ENCODE data around the gene TAF3.

The TAF3 gene

DNA sequence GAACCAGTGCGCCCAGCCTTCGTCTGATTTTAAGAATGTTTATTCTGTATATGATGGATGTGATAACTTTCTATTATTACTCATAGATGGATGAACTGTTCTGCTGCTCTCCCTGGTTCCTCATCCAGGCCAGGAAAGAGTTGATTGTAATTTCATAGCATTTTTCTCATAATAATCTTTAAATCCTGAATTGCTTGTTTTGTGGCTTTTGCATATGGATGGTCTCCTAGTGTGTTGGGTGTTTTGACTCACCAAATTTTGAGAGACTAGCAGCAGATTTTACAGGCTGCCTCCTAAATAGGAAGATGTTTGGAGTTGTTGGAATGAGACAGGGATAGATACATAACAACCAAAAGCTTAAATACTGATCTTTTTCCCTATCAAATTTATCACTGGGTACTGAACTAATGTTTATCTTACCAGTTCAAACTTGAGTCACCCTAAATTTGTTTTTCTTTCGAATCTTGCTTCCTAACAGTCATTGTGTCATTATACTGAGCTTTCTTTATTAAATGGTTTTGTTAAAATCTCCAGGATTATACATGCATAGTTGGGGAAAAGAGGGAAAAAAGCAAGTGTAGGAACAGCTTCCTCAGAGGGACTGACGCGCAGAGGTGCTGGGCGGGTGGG lies 130.2 kb downstream of the TAF3 start:
- no peak for TF ChIP-seq ZNF274 (IDR thresholded peaks at IDR 0.05; ENCODE audit: low read depth, low read length)
- H3K4me3 ChIP-seq (ENCODE audit: low read length): no peak overlapping the region

GRCh38 chr10:7950981-7951847 lies 132.9 kb downstream of the TAF3 start:
- no peak overlapping the region for H3K4me3 ChIP-seq (ENCODE audit: low read length)
- no peak for TF ChIP-seq ZNF274 (IDR thresholded peaks at IDR 0.05; ENCODE audit: low read depth, low read length)

GRCh38 chr10:7952266-7952665 lies 134.0 kb downstream of the TAF3 start:
- H3K4me3 ChIP-seq (ENCODE audit: low read length): no peak overlapping the region
- no peak for TF ChIP-seq ZNF274 (IDR thresholded peaks at IDR 0.05; ENCODE audit: low read depth, low read length)

GRCh38 chr10:7953447-7953846 lies 135.1 kb downstream of the TAF3 start:
- H3K4me3 ChIP-seq (ENCODE audit: low read length): no peak overlapping the region
- no peak for TF ChIP-seq ZNF274 (IDR thresholded peaks at IDR 0.05; ENCODE audit: low read depth, low read length)

DNA sequence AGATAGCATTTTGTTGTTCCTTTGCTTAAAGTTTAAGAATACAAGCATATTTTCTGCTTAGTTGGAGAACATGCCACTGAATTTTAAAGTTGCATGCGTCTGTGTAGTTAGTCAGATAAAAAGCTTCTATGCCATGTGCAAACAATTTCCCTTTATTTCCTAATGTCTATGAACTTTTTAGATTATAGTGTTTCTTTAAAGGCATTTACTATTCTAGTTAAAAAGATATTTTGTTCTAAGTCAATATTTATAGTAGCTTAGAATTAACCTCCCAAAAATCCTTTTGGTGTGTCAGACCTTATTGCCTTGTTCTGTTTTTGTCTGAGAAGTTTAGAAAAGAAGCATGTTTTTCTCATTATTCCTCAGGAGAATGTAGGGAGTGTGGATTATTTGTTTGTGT lies 137.1 kb downstream of the TAF3 start:
- H3K4me3 ChIP-seq (ENCODE audit: low read length): no peak overlapping the region
- no peak for TF ChIP-seq ZNF274 (IDR thresholded peaks at IDR 0.05; ENCODE audit: low read depth, low read length)

- TF ChIP-seq ZNF274 (IDR thresholded peaks at IDR 0.05; ENCODE audit: low read depth, low read length): no peak
- no peak overlapping the region for H3K4me3 ChIP-seq (ENCODE audit: low read length)
These were observed 138.2 kb downstream of the TAF3 start for GRCh38 chr10:7956508-7956907.

- no peak for TF ChIP-seq ZNF274 (IDR thresholded peaks at IDR 0.05; ENCODE audit: low read depth, low read length)
- H3K4me3 ChIP-seq (ENCODE audit: low read length): no peak overlapping the region
These were observed 139.3 kb downstream of the TAF3 start for GRCh38 chr10:7957591-7957990.

DNA sequence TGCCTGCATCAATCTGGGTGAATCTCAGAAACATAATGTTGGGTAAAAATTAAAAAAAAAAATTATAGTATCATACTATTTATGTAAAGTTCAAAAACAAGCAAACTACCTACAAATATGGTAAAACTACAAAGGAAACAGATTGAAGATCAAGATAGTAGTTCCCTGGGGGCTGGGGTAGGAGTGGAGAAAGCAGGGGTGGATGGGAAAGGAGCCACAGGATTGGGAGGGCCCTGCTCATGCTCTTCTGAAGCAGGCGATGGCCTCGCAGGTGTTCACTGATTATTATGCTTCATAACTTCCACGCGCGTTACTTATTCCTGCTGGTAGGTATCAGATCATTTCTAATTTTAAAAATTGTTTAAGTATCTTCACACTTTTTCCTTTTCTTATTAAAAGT lies 140.1 kb downstream of the TAF3 start:
- no peak overlapping the region for H3K4me3 ChIP-seq (ENCODE audit: low read length)
- TF ChIP-seq ZNF274 (IDR thresholded peaks at IDR 0.05; ENCODE audit: low read depth, low read length): no peak

DNA sequence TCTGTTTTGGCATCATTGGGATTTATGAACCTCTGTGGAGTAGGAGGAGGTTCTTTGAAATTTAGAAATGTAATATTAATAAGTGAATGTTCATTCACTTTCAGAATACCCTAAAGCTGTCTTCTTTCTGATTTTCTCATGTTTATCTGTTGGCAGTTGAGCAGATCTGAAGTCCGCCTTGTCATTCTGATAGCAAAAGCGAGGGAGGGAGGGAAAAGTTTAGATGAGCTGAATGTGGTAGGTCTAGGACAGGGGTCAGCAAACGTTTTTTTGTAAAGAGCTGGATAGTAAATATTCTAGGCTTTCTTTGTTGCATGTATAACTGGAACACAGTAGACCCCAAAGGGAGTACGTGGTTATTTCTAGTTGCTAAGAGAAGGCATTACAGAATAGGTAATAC lies 141.8 kb downstream of the TAF3 start:
- H3K4me3 ChIP-seq (ENCODE audit: low read length): no peak overlapping the region
- TF ChIP-seq ZNF274 (IDR thresholded peaks at IDR 0.05; ENCODE audit: low read depth, low read length): no peak

DNA sequence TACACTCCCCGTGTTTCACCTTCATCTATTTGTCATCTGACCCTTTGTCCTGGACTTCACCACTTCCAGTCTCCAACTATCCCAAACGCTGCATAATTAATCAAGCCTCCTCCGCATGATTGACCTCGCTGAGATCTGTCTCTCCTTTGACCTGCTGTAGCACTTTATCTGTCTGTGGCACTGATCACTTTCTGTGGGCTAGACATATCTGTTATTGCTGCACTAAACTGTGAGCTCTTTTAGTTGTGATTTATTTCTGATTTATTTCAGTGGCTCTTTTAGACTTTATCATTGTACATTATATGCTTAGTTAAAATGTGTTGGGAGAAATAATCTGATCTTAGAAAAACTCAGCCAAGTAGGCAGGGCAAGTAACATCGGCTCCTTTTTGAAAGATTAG lies 144.3 kb downstream of the TAF3 start:
- no peak overlapping the region for H3K4me3 ChIP-seq (ENCODE audit: low read length)
- no peak for TF ChIP-seq ZNF274 (IDR thresholded peaks at IDR 0.05; ENCODE audit: low read depth, low read length)

- no peak overlapping the region for H3K4me3 ChIP-seq (ENCODE audit: low read length)
- TF ChIP-seq ZNF274 (IDR thresholded peaks at IDR 0.05; ENCODE audit: low read depth, low read length): no peak
These were observed 147.2 kb downstream of the TAF3 start for GRCh38 chr10:7965457-7965856.

- H3K4me3 ChIP-seq (ENCODE audit: low read length): no peak overlapping the region
- no peak for TF ChIP-seq ZNF274 (IDR thresholded peaks at IDR 0.05; ENCODE audit: low read depth, low read length)
These were observed 148.7 kb downstream of the TAF3 start for GRCh38 chr10:7967035-7967434.

- no peak for TF ChIP-seq ZNF274 (IDR thresholded peaks at IDR 0.05; ENCODE audit: low read depth, low read length)
- H3K4me3 ChIP-seq (ENCODE audit: low read length): no peak overlapping the region
These were observed 150.3 kb downstream of the TAF3 start for GRCh38 chr10:7968510-7969112.

DNA sequence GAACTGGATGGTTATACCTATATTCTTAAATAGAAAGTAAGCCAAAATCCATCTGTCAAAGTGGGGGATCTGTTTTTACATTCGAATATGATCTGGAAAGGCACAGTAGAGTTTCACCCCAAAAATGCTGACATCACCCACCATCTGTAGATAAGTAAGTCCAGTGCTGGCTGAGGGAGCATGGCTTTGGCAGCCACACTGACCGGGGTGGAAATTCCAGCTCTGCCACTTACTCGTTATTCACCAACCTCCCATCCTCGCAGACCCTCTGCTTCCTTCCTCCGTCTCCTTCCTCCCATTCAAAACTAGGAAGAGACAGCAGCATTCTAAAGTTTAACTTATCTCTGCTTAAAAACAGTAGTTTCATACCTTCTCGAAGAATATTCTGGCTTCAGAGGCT lies 151.3 kb downstream of the TAF3 start:
- no peak for TF ChIP-seq ZNF274 (IDR thresholded peaks at IDR 0.05; ENCODE audit: low read depth, low read length)
- H3K4me3 ChIP-seq (ENCODE audit: low read length): no peak overlapping the region

DNA sequence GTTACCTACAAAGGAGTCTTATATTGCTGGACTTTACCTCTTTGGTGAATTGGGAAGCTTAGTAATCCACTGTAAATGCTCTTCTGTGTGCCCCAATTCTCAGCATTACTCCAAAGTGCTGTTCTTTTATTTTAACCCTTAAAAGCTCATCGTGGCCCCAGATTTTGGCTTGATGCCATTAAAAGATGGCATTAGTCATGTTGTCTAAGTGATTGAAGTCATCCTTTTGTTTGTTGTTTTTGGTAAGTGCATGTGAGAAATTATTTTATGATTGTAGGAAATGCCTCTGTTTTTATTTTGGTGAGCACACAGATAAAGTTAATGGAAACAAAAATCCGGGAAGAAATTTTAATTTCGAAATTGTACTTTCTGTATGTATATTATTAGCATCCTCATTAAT lies 153.6 kb downstream of the TAF3 start:
- no peak for TF ChIP-seq ZNF274 (IDR thresholded peaks at IDR 0.05; ENCODE audit: low read depth, low read length)
- no peak overlapping the region for H3K4me3 ChIP-seq (ENCODE audit: low read length)
